ENCODE data around the gene GBF1.

The GBF1 gene

GRCh38 chr10:102352066-102352715 is 106.9 kb downstream of the GBF1 start:
- peaks cover 11% of the 10 kb centered on the region for H3K36me3 Mint-ChIP-seq

DNA sequence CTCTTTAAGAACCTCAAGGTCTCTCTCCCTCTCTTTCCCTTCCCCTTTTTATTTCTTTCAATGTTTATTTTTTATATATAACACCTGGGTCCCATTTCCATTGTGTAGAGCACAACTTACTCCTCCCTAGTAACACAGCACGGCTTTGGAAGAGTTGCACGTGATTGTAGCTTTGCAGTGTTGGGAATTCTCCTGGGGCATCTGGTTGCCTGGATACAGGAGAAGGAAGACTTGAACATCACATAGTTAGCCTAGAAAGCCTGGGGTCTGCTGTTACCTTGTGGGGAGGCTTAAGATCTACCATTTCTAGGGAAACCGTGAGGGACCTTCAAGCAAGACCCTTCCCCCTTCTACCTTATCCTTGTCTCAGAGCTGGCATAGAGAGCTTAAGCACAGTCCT is 109.1 kb downstream of the GBF1 start:
- H3K36me3 Mint-ChIP-seq = peaks cover 14% of the 10 kb centered on the region
- H3K27ac Mint-ChIP-seq = no peak overlapping the region
- H3K4me3 Mint-ChIP-seq = no peak overlapping the region
- no peaks in the 10 kb centered on the region for H3K4me1 Mint-ChIP-seq (ENCODE audit: low read depth)
- H3K9me3 Mint-ChIP-seq (ENCODE audit: low read depth) = no peaks in the 10 kb centered on the region
- H3K27me3 Mint-ChIP-seq = no peaks in the 10 kb centered on the region

More at GRCh38 chr10:102352066-102352715, 106.9 kb downstream of the GBF1 start:
- no peak overlapping the region for H3K27ac Mint-ChIP-seq
- no peak overlapping the region for H3K4me3 Mint-ChIP-seq
- H3K9me3 Mint-ChIP-seq (ENCODE audit: low read depth) = no peaks in the 10 kb centered on the region
- H3K4me1 Mint-ChIP-seq (ENCODE audit: low read depth) = no peaks in the 10 kb centered on the region
- H3K27me3 Mint-ChIP-seq = no peaks in the 10 kb centered on the region

DNA sequence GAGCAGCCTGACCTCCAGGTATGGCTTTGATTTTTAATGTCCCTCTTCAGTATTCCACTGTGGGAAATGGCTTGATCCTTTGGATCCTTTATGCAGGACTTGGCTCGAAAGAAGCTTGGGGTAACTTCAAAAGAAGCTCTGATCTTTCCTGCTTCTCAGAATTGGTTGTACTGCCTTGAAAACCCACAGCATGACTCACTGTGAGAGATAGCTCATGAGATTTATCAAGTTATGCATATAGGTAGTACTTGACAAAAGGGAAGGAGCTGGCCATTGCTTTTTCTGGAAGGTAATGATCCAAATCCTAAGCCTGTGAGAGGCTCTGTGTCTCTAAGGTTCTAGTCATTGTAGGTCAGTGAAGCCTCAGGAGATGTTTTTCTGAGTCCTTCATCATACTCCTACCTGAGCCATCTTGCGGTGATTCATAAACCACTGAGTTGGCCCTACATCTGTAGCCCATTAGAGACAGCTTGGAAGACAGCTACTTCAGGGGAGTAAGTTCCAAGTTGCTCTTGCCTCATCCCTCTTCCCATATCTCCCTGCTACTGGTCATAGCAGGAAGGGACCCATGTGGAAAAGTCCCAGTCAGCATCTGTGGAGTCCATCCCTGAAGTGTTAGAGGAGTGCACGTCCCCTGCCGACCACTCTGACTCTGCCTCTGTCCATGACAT is 113.5 kb downstream of the GBF1 start:
- peaks cover 26% of the 10 kb centered on the region for H3K36me3 Mint-ChIP-seq
- no peak overlapping the region for H3K27ac Mint-ChIP-seq
- H3K4me1 Mint-ChIP-seq (ENCODE audit: low read depth) = no peaks in the 10 kb centered on the region
- H3K4me3 Mint-ChIP-seq = no peak overlapping the region
- H3K27me3 Mint-ChIP-seq = no peaks in the 10 kb centered on the region
- no peaks in the 10 kb centered on the region for H3K9me3 Mint-ChIP-seq (ENCODE audit: low read depth)

DNA sequence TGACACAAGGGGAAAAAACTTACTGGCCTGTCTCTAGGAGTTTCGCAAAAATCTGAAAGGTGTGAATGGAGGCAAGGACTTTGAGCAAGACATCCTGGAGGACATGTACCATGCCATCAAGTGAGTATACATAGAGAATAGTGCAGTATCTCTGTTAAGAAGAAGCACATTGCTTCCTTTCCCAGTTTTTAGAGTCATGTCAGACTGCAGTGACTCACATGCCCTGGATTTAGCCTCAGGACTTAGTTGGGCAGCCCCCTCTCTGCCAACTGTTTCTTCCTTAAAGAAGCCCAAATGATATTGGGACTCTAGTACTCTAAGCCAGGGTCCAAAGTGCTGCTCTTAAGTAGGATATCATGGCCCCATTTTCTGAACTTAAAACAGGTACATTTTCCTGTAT is 122.1 kb downstream of the GBF1 start:
- no peaks in the 10 kb centered on the region for H3K27me3 Mint-ChIP-seq
- H3K36me3 Mint-ChIP-seq = peaks cover 15% of the 10 kb centered on the region
- H3K27ac Mint-ChIP-seq = no peak overlapping the region
- H3K4me3 Mint-ChIP-seq = no peak overlapping the region
- no peaks in the 10 kb centered on the region for H3K4me1 Mint-ChIP-seq (ENCODE audit: low read depth)
- no peaks in the 10 kb centered on the region for H3K9me3 Mint-ChIP-seq (ENCODE audit: low read depth)

- no peak overlapping the region for H3K27ac Mint-ChIP-seq
- H3K9me3 Mint-ChIP-seq (ENCODE audit: low read depth) = no peaks in the 10 kb centered on the region
- peaks cover 20% of the 10 kb centered on the region for H3K36me3 Mint-ChIP-seq
- H3K4me3 Mint-ChIP-seq = no peak overlapping the region
- H3K4me1 Mint-ChIP-seq (ENCODE audit: low read depth) = no peaks in the 10 kb centered on the region
- H3K27me3 Mint-ChIP-seq = no peaks in the 10 kb centered on the region
Observed at GRCh38 chr10:102368077-102368476, 122.7 kb downstream of the GBF1 start.

DNA sequence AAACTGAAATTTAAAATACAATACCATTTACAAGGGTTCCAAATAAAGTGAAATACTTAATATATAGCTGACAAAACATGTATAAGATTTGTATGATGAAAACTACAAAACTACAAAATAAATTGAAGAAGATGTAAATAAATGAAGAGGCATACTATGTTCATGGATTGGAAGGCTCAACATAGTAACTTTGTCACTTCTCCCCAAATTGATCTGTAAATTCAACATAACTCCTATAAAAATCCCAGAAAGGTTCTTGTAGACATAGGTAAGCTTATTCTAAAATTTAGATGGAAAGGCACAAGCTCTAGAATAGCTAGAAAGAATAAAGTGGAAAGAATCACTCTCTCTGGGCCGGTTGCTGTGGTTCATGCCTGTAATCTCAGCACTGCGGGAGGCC is 126.0 kb downstream of the GBF1 start:
- peaks cover 15% of the 10 kb centered on the region for H3K36me3 Mint-ChIP-seq

DNA sequence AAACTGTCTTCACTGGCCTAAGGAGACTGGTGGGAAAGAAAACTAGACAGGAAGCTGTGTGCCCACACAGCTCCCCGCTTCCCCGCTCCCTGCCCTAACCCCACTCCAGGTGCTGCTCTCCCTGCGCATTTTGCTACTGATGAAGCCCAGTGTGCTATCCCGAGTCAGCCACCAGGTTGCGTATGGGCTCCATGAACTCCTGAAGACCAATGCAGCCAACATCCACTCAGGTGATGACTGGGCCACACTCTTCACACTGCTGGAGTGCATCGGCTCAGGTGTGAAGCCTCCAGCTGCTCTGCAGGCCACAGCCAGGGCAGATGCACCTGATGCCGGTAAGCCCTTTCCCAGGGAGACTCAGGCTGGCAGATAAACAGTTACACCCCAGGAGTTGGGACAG is 129.9 kb downstream of the GBF1 start:
- no peaks in the 10 kb centered on the region for H3K4me1 Mint-ChIP-seq (ENCODE audit: low read depth)
- H3K27me3 Mint-ChIP-seq = no peaks in the 10 kb centered on the region
- H3K27ac Mint-ChIP-seq = no peak overlapping the region
- H3K36me3 Mint-ChIP-seq = peaks cover 11% of the 10 kb centered on the region
- no peaks in the 10 kb centered on the region for H3K9me3 Mint-ChIP-seq (ENCODE audit: low read depth)
- no peak overlapping the region for H3K4me3 Mint-ChIP-seq

More for the DNA sequence above, 126.0 kb downstream of the GBF1 start:
- H3K27me3 Mint-ChIP-seq = no peaks in the 10 kb centered on the region
- H3K4me3 Mint-ChIP-seq = no peak overlapping the region
- no peak overlapping the region for H3K27ac Mint-ChIP-seq
- no peaks in the 10 kb centered on the region for H3K4me1 Mint-ChIP-seq (ENCODE audit: low read depth)
- H3K9me3 Mint-ChIP-seq (ENCODE audit: low read depth) = no peaks in the 10 kb centered on the region

GRCh38 chr10:102375867-102376266 is 130.5 kb downstream of the GBF1 start:
- H3K36me3 Mint-ChIP-seq = peaks cover 10% of the 10 kb centered on the region
- no peak overlapping the region for H3K27ac Mint-ChIP-seq
- H3K9me3 Mint-ChIP-seq (ENCODE audit: low read depth) = no peaks in the 10 kb centered on the region
- H3K4me3 Mint-ChIP-seq = no peak overlapping the region
- no peaks in the 10 kb centered on the region for H3K4me1 Mint-ChIP-seq (ENCODE audit: low read depth)
- H3K27me3 Mint-ChIP-seq = no peaks in the 10 kb centered on the region

GRCh38 chr10:102376901-102377300 is 131.6 kb downstream of the GBF1 start:
- Mint-ChIP-seq H3K27me3 (no peaks in the 10 kb centered on the region), H3K9me3 (ENCODE audit: low read depth) (no peaks in the 10 kb centered on the region), H3K36me3 (peaks cover 7% of the 10 kb centered on the region), H3K4me3 (no peak overlapping the region), H3K27ac (no peak overlapping the region), H3K4me1 (ENCODE audit: low read depth) (no peaks in the 10 kb centered on the region)

DNA sequence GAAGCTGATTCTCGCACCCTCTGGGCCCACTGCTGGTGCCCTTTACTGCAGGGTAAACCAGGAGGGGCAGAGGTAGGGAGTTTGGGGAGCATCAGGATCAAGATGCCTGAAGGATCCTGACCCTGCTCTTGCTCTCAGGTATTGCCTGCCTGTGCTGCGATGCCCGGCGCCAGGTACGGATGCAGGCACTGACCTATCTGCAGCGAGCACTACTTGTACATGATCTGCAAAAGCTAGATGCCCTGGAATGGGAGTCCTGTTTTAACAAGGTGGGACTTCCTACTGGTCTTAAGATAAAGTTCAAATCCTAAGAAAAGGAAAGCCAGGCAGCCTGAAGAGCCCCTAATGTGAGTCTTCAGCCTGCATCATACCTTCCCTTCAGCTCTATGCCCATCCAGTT is 134.1 kb downstream of the GBF1 start:
- Mint-ChIP-seq H3K27ac (no peak overlapping the region), H3K9me3 (ENCODE audit: low read depth) (no peaks in the 10 kb centered on the region), H3K4me1 (ENCODE audit: low read depth) (no peaks in the 10 kb centered on the region), H3K36me3 (no peaks in the 10 kb centered on the region), H3K27me3 (no peaks in the 10 kb centered on the region), H3K4me3 (no peak overlapping the region)

DNA sequence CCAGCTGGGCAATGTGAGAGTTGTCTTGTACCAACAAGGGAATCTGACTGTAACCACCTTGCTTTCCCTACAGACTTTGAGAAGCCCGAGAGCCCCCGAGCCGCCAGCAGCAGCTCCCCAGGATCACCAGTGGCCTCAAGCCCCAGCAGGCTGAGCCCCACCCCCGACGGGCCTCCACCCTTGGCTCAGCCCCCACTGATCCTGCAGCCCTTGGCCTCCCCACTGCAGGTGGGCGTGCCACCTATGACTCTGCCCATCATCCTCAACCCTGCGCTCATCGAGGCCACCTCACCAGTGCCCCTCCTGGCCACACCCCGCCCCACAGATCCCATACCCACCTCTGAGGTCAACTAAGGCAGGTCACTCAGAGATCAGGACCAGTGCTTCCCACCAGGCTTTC is 136.7 kb downstream of the GBF1 start:
- no peak overlapping the region for H3K4me3 Mint-ChIP-seq
- H3K27ac Mint-ChIP-seq = no peak overlapping the region
- H3K4me1 Mint-ChIP-seq (ENCODE audit: low read depth) = no peaks in the 10 kb centered on the region
- H3K9me3 Mint-ChIP-seq (ENCODE audit: low read depth) = no peaks in the 10 kb centered on the region
- no peaks in the 10 kb centered on the region for H3K36me3 Mint-ChIP-seq
- no peaks in the 10 kb centered on the region for H3K27me3 Mint-ChIP-seq

- Mint-ChIP-seq H3K36me3 (no peaks in the 10 kb centered on the region), H3K4me1 (ENCODE audit: low read depth) (no peaks in the 10 kb centered on the region), H3K9me3 (ENCODE audit: low read depth) (no peaks in the 10 kb centered on the region), H3K4me3 (no peak overlapping the region), H3K27me3 (no peaks in the 10 kb centered on the region), H3K27ac (no peak overlapping the region)
Observed at GRCh38 chr10:102382871-102383270, 137.5 kb downstream of the GBF1 start.

GRCh38 chr10:102384053-102384452 is 138.7 kb downstream of the GBF1 start:
- Mint-ChIP-seq H3K27me3 (no peaks in the 10 kb centered on the region), H3K27ac (no peak overlapping the region), H3K4me1 (ENCODE audit: low read depth) (no peaks in the 10 kb centered on the region), H3K36me3 (no peaks in the 10 kb centered on the region), H3K9me3 (ENCODE audit: low read depth) (no peaks in the 10 kb centered on the region), H3K4me3 (no peak overlapping the region)

- no peak overlapping the region for H3K4me3 Mint-ChIP-seq
- H3K9me3 Mint-ChIP-seq (ENCODE audit: low read depth) = no peaks in the 10 kb centered on the region
- peak overlapping the region; percentile 34 for H3K27ac Mint-ChIP-seq
- H3K4me1 Mint-ChIP-seq (ENCODE audit: low read depth) = no peaks in the 10 kb centered on the region
- no peaks in the 10 kb centered on the region for H3K36me3 Mint-ChIP-seq
- no peaks in the 10 kb centered on the region for H3K27me3 Mint-ChIP-seq
Observed at GRCh38 chr10:102384606-102385429, 139.5 kb downstream of the GBF1 start.

GRCh38 chr10:102389894-102390293 is 144.6 kb downstream of the GBF1 start:
- Mint-ChIP-seq H3K27me3 (no peaks in the 10 kb centered on the region), H3K36me3 (no peaks in the 10 kb centered on the region), H3K4me1 (ENCODE audit: low read depth) (peaks cover 7% of the 10 kb centered on the region), H3K4me3 (no peak overlapping the region), H3K9me3 (ENCODE audit: low read depth) (no peaks in the 10 kb centered on the region), H3K27ac (no peak overlapping the region)

All from activated naive CD8-positive, alpha-beta T cell (primary cell).